MM.1S (cell line): Measurements from ENCODE around the gene PRKCD.

Experiments
- CTCF ChIP-seq: fragments of 300-600 bp; sonication (generic); IDR thresholded peaks from 2 replicates; pipeline ENCODE4 v1.5.1; 2016; ENCODE audit warnings: antibody characterized with exemption, low read length, mixed read lengths
- EZH2 ChIP-seq: fragments of 300-600 bp; sonication (generic); optimal IDR thresholded peaks from 2 replicates; pipeline ENCODE3; 2017; ENCODE audit warnings: low read depth, mild to moderate bottlenecking, antibody characterized with exemption, low read length, mixed read lengths

DNA sequence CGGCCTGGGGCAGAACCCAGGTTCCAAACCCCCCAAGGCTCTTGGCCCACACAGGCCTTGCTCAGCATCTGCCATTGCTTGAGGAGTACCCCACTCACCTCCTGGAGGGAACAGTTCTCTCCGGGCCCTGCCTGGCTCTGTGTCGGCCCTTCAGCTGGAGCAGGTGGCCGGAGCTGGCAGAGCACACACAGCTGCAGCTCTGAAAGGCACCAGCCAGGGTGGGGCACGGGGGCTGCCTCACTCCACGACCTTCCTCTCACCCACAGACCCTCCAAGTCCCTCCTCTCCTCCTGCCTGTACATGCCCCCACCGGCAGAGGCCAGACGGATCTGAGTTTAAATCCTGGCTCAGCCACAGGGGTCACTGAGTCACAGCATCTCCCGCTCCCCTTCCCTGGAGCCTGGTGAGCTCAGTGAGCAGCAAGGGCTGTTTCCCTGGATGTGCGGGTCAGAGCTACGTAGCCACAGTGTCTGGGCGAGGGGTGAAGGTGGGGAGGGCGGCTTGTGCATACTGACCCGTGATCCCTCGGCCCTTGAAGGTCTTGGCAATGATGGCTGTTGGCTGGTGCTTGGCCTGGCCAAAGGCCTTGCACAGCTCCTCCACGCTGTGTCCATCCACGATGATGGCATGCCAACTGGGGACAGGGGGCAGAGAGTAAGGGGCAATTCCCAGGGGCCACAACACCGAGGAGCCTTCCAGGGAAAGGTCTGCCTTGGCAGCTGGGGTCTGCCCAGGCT, 71.8 kb downstream of the PRKCD start:
- TF ChIP-seq EZH2: no peak
- no peak for TF ChIP-seq CTCF
